KMS-11 (cell line): ENCODE measurements around the gene SVEP1.

Experiments used
- H2AFZ ChIP-seq: fragments of 200-600 bp; sonication (generic); 2 replicates; pipeline ENCODE4 v1.6.1; 2016; ENCODE audit warnings: antibody characterized with exemption, mixed run types, low read depth
- H3K27ac ChIP-seq: fragments of 200-600 bp; sonication (generic); 2 replicates; pipeline ENCODE4 v1.6.1; 2016; ENCODE audit warnings: mild to moderate bottlenecking, mixed run types
- H3K27me3 ChIP-seq: fragments of 200-600 bp; sonication (generic); 2 replicates; pipeline ENCODE4 v1.6.1; 2017; ENCODE audit warnings: mild to moderate bottlenecking, low read depth, mixed run types, moderate library complexity; ENCODE audit not compliant: insufficient read depth
- H3K36me3 ChIP-seq: fragments of 200-600 bp; sonication (generic); 2 replicates; pipeline ENCODE4 v1.6.1; 2017; ENCODE audit warnings: mild to moderate bottlenecking, mixed run types; ENCODE audit not compliant: insufficient read depth
- H3K4me1 ChIP-seq: fragments of 200-600 bp; sonication (generic); 2 replicates; pipeline ENCODE4 v1.6.1; 2016; ENCODE audit warnings: mild to moderate bottlenecking, low read depth, mixed run types; ENCODE audit not compliant: poor library complexity, severe bottlenecking
- H3K4me2 ChIP-seq: fragments of 200-600 bp; sonication (generic); 2 replicates; pipeline ENCODE4 v1.7.0; 2016; ENCODE audit warnings: mild to moderate bottlenecking, mixed run types
- H3K4me3 ChIP-seq: fragments of 200-600 bp; sonication (generic); IDR thresholded peaks from 2 replicates; pipeline ENCODE4 v1.6.1; 2017; ENCODE audit warnings: low read depth, low read length, mixed read lengths; ENCODE audit not compliant: insufficient read depth
- H3K79me2 ChIP-seq: fragments of 200-600 bp; sonication (generic); 2 replicates; pipeline ENCODE4 v1.6.1; 2016; ENCODE audit warnings: low read depth, mixed run types; ENCODE audit not compliant: insufficient read depth
- H3K9ac ChIP-seq: fragments of 200-600 bp; sonication (generic); 2 replicates; pipeline ENCODE4 v1.6.1; 2016; ENCODE audit warnings: mild to moderate bottlenecking, mixed run types
- H4K20me1 ChIP-seq: fragments of 200-600 bp; sonication (generic); 2 replicates; pipeline ENCODE4 v1.6.1; 2016; ENCODE audit warnings: mild to moderate bottlenecking, mixed run types; ENCODE audit not compliant: insufficient read depth
- CTCF ChIP-seq: fragments of 200-600 bp; sonication (generic); conservative IDR thresholded peaks from 2 replicates; pipeline ENCODE4 v1.6.1; 2017; ENCODE audit warnings: low read depth, mild to moderate bottlenecking, antibody characterized with exemption, low read length, moderate library complexity, mixed read lengths

SVEP1 gene

GRCh38 chr9:110588296-110588695 is 8.8 kb upstream of the SVEP1 start:
- Histone ChIP-seq H3K27me3 (no peaks in the 10 kb centered on the region), H3K79me2 (no peaks in the 10 kb centered on the region), H3K27ac (no peak overlapping the region), H4K20me1 (no peaks in the 10 kb centered on the region), H3K4me1 (no peaks in the 10 kb centered on the region), H3K9ac (no peak overlapping the region), H3K4me3 (no peak overlapping the region), H2AFZ (no peak overlapping the region), H3K4me2 (no peak overlapping the region), H3K36me3 (no peaks in the 10 kb centered on the region)
- no peak for TF ChIP-seq CTCF

GRCh38 chr9:110583237-110583636 is 3.7 kb upstream of the SVEP1 start:
- no peak overlapping the region for H3K9ac ChIP-seq
- H3K4me1 ChIP-seq, result no peaks in the 10 kb centered on the region
- H3K4me2 ChIP-seq, result no peak overlapping the region
- H3K79me2 ChIP-seq, result no peaks in the 10 kb centered on the region
- H3K36me3 ChIP-seq, result no peaks in the 10 kb centered on the region
- no peak overlapping the region for H3K4me3 ChIP-seq
- H2AFZ ChIP-seq, result no peak overlapping the region
- H3K27ac ChIP-seq, result no peak overlapping the region
- H4K20me1 ChIP-seq, result no peaks in the 10 kb centered on the region
- TF ChIP-seq CTCF, result no peak
- no peaks in the 10 kb centered on the region for H3K27me3 ChIP-seq

DNA sequence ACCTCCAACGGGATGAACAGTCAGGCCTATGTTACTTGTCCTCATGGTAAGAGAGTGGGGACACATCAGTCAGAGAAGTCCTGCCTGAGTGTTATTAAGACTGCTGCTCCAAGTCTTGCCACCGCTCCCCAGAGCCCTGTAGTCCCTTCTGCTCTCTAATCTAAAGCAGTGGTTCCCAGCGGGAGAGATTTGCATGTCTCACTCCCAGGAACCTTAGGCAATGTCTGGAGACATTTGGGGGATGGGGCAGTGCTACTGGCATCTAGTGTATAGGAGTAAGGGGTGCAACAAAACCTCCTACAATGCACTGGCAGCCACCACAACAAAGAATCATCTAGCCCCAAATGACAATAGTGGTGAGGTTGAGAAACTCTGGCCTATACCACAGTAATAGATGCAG is 2.6 kb upstream of the SVEP1 start:
- H3K27me3 ChIP-seq, result no peaks in the 10 kb centered on the region
- H3K9ac ChIP-seq, result no peak overlapping the region
- H3K4me3 ChIP-seq, result no peak overlapping the region
- H3K4me1 ChIP-seq, result no peaks in the 10 kb centered on the region
- no peak overlapping the region for H3K27ac ChIP-seq
- no peak overlapping the region for H3K4me2 ChIP-seq
- H4K20me1 ChIP-seq, result no peaks in the 10 kb centered on the region
- TF ChIP-seq CTCF, result no peak
- H2AFZ ChIP-seq, result no peak overlapping the region
- H3K36me3 ChIP-seq, result no peaks in the 10 kb centered on the region
- no peaks in the 10 kb centered on the region for H3K79me2 ChIP-seq

DNA sequence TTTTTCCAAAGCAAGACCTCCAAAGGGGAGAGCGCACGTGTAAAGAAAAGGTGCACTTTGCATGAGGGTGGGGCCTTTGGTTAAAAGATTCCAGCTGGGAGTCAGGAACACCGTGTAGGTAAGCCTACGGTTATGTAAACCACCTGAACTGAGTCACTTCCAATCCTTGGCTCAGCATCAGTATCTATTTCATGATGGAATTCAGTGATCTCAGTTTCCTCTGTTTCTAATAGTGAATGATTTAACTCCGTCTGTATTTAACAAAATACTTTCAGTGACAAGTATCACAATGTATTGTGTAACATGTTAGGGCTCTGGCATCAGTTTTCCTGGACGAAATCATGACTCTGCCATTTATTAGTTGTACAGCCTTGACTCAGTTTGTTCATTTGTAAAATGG is 1.3 kb upstream of the SVEP1 start:
- Histone ChIP-seq H3K9ac (no peak overlapping the region), H3K4me1 (no peaks in the 10 kb centered on the region), H3K27ac (no peak overlapping the region), H3K27me3 (no peaks in the 10 kb centered on the region), H3K4me2 (no peak overlapping the region), H4K20me1 (no peaks in the 10 kb centered on the region), H3K79me2 (no peaks in the 10 kb centered on the region), H2AFZ (no peak overlapping the region), H3K36me3 (no peaks in the 10 kb centered on the region), H3K4me3 (no peak overlapping the region)
- no peak for TF ChIP-seq CTCF

DNA sequence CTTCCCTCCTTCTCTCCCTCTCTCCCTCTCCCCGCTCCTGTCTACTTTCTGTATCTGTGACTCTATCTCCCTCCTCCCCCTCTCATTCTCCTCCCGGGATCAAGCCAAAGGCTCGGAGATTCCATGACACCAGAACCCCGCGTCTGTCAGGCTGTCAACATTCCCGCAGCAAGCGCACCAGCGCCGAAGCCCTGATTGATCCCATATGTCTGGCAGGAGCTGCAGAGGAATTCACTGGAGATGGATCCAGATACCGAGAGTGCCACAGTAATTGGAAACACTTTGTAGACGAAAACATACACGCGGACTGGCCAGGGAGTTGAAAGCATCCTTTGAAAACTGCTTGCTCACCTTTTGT is 300 bp upstream of the SVEP1 start:
- no peaks in the 10 kb centered on the region for H3K4me1 ChIP-seq
- H3K27ac ChIP-seq, result no peak overlapping the region
- H2AFZ ChIP-seq, result no peak overlapping the region
- no peak overlapping the region for H3K4me3 ChIP-seq
- H3K27me3 ChIP-seq, result no peaks in the 10 kb centered on the region
- TF ChIP-seq CTCF, result no peak
- H3K79me2 ChIP-seq, result no peaks in the 10 kb centered on the region
- no peaks in the 10 kb centered on the region for H3K36me3 ChIP-seq
- H3K9ac ChIP-seq, result no peak overlapping the region
- no peak overlapping the region for H3K4me2 ChIP-seq
- no peaks in the 10 kb centered on the region for H4K20me1 ChIP-seq
